ENCODE data around the gene SHC4.
"Not testable (repeated sequence)": the region's sequence is repeated elsewhere in the genome, so short reads cannot be mapped to it uniquely, and the experiment has no call there.

The SHC4 gene

DNA sequence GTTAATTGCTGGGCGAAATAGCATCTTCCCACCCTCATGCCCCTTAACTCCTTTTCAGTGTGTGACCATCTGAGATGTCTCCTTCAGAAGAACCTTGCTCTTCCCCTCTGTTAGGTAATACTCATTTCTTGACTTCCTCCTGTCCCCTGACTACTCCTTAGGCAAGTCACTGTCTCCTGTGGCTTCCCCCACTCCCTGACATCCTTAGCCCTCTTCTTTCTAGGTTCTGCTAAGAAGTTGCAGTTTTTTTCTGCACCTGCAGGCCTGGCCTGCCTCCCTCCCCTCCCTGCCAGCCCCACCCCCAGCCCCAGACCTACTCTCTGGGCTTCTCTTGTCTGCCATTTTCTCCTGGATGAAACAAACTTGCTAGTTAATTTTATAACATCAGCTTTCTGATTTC lies 101.0 kb downstream of the SHC4 start:
- TF ChIP-seq MYC (IDR thresholded peaks at IDR 0.05; ENCODE audit: low read depth, low read length): no peak
- TF ChIP-seq, protein P1, sequence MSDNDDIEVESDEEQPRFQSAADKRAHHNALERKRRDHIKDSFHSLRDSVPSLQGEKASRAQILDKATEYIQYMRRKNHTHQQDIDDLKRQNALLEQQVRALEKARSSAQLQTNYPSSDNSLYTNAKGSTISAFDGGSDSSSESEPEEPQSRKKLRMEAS (IDR thresholded peaks at IDR 0.05; ENCODE audit: low read depth, low read length): 0 out of 2 replicates have a peak, but pooled peaks have one; percentile 10
- H3K4me3 ChIP-seq (ENCODE audit: low read depth, low read length): no peak overlapping the region
- peak; percentile 69 for DNase-seq (ENCODE audit: low read depth)

DNA sequence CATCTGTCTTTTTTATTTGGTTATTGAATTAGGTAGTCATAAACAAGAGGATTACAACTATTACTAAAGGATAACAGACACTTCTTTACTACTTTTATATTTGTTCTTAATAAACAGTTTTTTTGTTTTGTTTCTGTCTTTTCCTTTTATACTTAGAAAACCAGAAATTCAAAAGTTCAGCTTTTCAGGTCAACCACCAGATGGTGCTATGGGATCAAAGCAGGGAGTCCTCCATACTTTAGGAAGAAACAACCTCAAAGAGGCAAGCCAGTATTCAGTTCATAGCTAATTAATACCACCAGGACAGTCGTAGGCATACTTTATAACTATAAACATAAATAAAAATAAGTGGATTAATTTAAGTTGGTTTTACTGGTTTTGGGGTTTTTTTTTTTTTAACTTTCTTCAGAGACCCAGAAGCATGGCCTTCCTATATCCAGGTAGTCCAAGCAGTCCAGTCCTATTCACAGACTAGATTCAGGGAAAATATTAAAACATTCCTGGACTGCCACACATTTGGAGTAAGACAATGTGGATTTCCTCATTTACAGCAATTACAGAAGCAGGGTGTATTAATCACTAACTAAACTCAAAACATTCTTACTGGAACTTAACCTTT lies 101.8 kb downstream of the SHC4 start:
- TF ChIP-seq MYC (IDR thresholded peaks at IDR 0.05; ENCODE audit: low read depth, low read length) (peak; percentile 5; the same call in 1 of the 2 replicates), POLR2A (IDR thresholded peaks at IDR 0.05; ENCODE audit: extremely low read depth, insufficient read length) (no peak)
- TF ChIP-seq, protein P2, sequence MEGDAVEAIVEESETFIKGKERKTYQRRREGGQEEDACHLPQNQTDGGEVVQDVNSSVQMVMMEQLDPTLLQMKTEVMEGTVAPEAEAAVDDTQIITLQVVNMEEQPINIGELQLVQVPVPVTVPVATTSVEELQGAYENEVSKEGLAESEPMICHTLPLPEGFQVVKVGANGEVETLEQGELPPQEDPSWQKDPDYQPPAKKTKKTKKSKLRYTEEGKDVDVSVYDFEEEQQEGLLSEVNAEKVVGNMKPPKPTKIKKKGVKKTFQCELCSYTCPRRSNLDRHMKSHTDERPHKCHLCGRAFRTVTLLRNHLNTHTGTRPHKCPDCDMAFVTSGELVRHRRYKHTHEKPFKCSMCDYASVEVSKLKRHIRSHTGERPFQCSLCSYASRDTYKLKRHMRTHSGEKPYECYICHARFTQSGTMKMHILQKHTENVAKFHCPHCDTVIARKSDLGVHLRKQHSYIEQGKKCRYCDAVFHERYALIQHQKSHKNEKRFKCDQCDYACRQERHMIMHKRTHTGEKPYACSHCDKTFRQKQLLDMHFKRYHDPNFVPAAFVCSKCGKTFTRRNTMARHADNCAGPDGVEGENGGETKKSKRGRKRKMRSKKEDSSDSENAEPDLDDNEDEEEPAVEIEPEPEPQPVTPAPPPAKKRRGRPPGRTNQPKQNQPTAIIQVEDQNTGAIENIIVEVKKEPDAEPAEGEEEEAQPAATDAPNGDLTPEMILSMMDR (IDR thresholded peaks at IDR 0.05; ENCODE audit: low read depth, low read length): peak; percentile 81
- TF ChIP-seq, protein P1 (IDR thresholded peaks at IDR 0.05; ENCODE audit: low read depth, low read length): no peak
- peak; percentile 79 for DNase-seq (ENCODE audit: low read depth)
- H3K4me3 ChIP-seq (ENCODE audit: low read depth, low read length): no peak overlapping the region

DNA sequence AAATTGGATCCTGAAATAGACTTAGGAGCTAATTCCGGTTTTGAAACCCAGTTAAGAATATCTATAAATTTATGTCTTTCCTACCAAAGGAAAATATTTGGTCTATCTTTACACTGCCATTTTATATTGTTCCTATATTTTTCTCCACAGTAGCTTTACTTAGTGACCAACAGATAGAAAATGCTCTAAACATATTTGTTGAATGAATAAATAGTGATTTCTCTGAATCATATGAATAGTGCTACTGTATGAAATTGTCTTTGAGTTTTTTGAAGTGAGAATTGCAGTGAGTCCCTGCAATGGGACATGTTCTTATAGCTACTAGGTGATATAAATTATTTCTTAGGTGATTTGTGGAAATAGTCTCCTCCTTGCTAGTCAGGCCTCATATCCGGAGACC lies 104.3 kb downstream of the SHC4 start:
- no peak for DNase-seq (ENCODE audit: low read depth)
- H3K4me3 ChIP-seq (ENCODE audit: low read depth, low read length): no peak overlapping the region
- TF ChIP-seq, protein P2 (IDR thresholded peaks at IDR 0.05; ENCODE audit: low read depth, low read length): no peak
- no peak for TF ChIP-seq MYC (IDR thresholded peaks at IDR 0.05; ENCODE audit: low read depth, low read length)
- TF ChIP-seq POLR2A (IDR thresholded peaks at IDR 0.05; ENCODE audit: extremely low read depth, insufficient read length): no peak
- TF ChIP-seq, protein P1 (IDR thresholded peaks at IDR 0.05; ENCODE audit: low read depth, low read length): no peak

DNA sequence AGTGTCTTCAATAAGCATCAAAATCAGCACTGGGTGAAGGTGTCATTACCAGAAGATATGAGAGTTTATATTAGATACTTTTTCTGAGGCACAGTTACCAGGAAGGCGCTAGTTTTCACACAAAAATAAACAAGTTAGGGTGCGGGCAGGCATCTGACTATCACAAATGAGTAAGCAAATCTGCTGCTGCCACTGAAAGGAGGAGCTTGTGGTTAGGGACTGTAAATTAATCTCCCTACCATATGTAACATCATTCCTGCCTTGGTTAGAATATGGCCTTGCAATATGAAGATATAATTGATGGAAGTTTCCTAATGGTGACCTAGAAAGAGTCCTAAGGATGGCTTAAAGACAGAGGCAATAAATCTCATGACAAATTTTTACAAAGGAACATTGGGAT lies 105.3 kb downstream of the SHC4 start:
- TF ChIP-seq, protein P1 (IDR thresholded peaks at IDR 0.05; ENCODE audit: low read depth, low read length): no peak
- TF ChIP-seq, protein P2 (IDR thresholded peaks at IDR 0.05; ENCODE audit: low read depth, low read length): no peak
- TF ChIP-seq MYC (IDR thresholded peaks at IDR 0.05; ENCODE audit: low read depth, low read length) (no peak), POLR2A (IDR thresholded peaks at IDR 0.05; ENCODE audit: extremely low read depth, insufficient read length) (no peak)
- no peak overlapping the region for H3K4me3 ChIP-seq (ENCODE audit: low read depth, low read length)
- peak; percentile 13 for DNase-seq (ENCODE audit: low read depth)

DNA sequence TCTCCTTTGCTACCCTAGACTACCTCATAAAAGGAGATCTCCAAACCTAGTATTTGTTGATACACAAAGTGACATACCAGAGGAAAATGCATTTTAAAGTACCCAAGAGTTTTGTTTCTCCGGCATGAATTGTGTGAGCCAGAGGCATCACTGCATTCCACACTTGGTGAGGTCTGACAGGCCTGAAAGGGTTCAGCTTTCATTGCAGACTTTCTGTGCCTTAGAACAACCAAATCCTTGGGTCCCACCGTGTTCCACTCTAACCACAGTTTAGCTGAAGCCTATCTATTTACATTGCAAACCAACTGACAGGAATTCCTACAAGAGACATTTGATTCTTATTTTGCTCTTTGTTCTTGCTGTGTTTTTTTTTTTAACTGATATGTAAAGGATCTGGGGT lies 106.8 kb downstream of the SHC4 start:
- H3K4me3 ChIP-seq (ENCODE audit: low read depth, low read length): no peak overlapping the region
- TF ChIP-seq, protein P1 (IDR thresholded peaks at IDR 0.05; ENCODE audit: low read depth, low read length): no peak
- TF ChIP-seq MYC (IDR thresholded peaks at IDR 0.05; ENCODE audit: low read depth, low read length) (no peak), POLR2A (IDR thresholded peaks at IDR 0.05; ENCODE audit: extremely low read depth, insufficient read length) (no peak)
- TF ChIP-seq, protein P2 (IDR thresholded peaks at IDR 0.05; ENCODE audit: low read depth, low read length): no peak
- DNase-seq (ENCODE audit: low read depth): no peak

DNA sequence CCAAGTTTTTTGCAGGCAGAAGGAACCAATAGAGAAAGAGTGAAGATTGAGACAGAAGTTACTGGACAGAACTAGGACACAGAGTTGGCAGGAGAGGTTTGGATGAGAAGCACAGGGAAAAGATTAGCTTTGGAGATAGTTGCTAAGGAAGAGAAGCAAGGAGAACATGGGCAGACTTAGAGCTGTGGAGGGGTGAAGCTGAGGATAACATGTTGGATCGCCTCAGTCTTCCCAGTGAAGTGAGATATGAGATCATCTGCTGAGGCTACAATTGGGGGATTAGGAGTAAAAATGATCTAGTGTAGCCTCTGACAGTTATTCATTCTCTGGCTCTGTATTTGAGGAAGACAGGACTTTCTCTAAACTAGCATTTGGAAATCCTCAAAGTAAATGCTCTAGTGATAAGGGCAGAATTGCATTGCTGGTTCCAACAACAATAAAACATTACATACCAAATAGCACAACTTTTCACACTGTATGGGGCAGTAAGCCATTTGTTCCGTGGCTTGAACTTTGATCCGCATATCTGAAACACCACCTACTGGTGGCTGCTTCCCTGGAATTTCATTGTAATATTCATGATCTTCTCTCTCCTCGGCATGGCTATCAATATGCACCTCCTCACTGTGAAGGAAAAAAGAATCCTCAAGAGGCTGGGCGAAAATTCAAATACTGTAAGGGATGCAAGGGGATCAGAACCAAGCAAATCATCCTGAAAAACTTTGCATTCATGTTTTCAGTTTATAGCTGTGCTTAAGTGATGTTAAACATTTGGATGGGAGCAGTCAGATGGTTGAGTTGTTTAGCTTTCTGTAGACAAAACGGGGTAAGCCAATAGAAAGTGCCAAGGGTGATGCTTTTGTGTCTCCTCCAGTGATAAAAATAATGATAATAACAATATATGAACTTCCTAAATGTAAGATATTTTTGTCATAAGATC lies 107.9 kb downstream of the SHC4 start:
- DNase-seq (ENCODE audit: low read depth): no peak
- no peak for TF ChIP-seq POLR2A (IDR thresholded peaks at IDR 0.05; ENCODE audit: extremely low read depth, insufficient read length)
- TF ChIP-seq MYC (IDR thresholded peaks at IDR 0.05; ENCODE audit: low read depth, low read length): no peak
- TF ChIP-seq, protein P2 (IDR thresholded peaks at IDR 0.05; ENCODE audit: low read depth, low read length): peak; percentile 7
- TF ChIP-seq, protein P1 (IDR thresholded peaks at IDR 0.05; ENCODE audit: low read depth, low read length): no peak
- no peak overlapping the region for H3K4me3 ChIP-seq (ENCODE audit: low read depth, low read length)

DNA sequence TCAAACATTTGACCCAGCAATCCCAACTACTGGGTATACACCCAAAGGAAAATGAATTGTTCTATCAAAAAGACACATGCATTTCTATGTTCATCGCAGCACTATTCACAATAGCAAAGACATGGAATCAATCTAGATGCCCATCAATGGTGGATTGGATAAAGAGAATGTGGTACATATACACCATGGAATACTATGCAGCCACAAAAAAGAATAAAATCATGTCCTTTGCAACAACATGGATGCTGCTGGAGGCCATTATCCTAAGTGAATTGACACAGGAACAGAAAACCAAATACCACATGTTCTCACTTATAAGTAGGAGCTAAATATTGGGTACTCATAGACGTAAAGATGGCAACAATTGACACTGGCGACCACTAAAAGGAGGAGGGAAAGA lies 109.3 kb downstream of the SHC4 start:
- not testable (repeated sequence) for DNase-seq (ENCODE audit: low read depth); H3K4me3 ChIP-seq (ENCODE audit: low read depth, low read length)
